A673 (cell line): ENCODE measurements around the gene SHFL.

Experiments used
- CTCF ChIP-seq: fragments of 300-800, 200-600 bp; sonication (generic); conservative IDR thresholded peaks from 2 replicates; pipeline ENCODE4 v1.5.1; 2017; ENCODE audit warnings: low read depth, mild to moderate bottlenecking, antibody characterized with exemption, low read length, moderate library complexity, mixed read lengths
- EZH2 ChIP-seq: fragments of 200-600 bp; sonication (generic); IDR thresholded peaks from 2 replicates; pipeline ENCODE4 v1.6.1; 2017; ENCODE audit warnings: borderline replicate concordance, low read depth, mild to moderate bottlenecking, mixed read lengths, antibody characterized with exemption, low read length; ENCODE audit not compliant: poor library complexity, severe bottlenecking

- TF ChIP-seq EZH2 (no peak), CTCF (no peak)
These were observed 48.8 kb upstream of the SHFL start for GRCh38 chr19:10037367-10037766.
